ENCODE results near the gene KCNK5. TPM values are rescaled to one million over a fixed set of nuclear protein-coding genes. Genes with fewer than 3 reads are reported as not detected.

KCNK5 gene
- polyA plus RNA-seq, 3 donors = 0.09 TPM; not detected in 2

GRCh38 chr6:39204646-39205244, 24.5 kb downstream of the KCNK5 start:
- peaks cover 0 to 4% (median 0%) of the 10 kb centered on the region in 3 donors for H3K27me3 Mint-ChIP-seq (ENCODE audit: low read depth in 3 of 3)
- no peak for TF ChIP-seq CTCF (IDR thresholded peaks at IDR 0.05)
- no peaks in the 10 kb centered on the region for H3K27me3 ChIP-seq (ENCODE audit: control insufficient read depth in 2 of 2, insufficient read depth in 2 of 2, low read length in 2 of 2)

GRCh38 chr6:39204160-39204495, 25.1 kb downstream of the KCNK5 start:
- DNase-seq = no peak
- 100% methylated on average over 3 of the region's 4 CpGs for WGBS (ENCODE audit: insufficient coverage)
- Mint-ChIP-seq H3K4me1 (peaks cover 32% of the 10 kb centered on the region), H3K9me3 (no peaks in the 10 kb centered on the region), H3K36me3 (peaks cover 1 to 2% of the 10 kb centered on the region in 2 donors), H3K27ac (peak overlapping the region in 1 of 7 donors; percentile 5), H3K4me3 (no peak overlapping the region), H3K27me3 (ENCODE audit: low read depth in 3 of 3) (peaks cover 0 to 4% (median 0%) of the 10 kb centered on the region in 3 donors)
- no peaks in the 10 kb centered on the region for H3K27me3 ChIP-seq (ENCODE audit: control insufficient read depth in 2 of 2, insufficient read depth in 2 of 2, low read length in 2 of 2)
- no peak for TF ChIP-seq CTCF (IDR thresholded peaks at IDR 0.05)
- no peak overlapping the region for H2AFZ ChIP-seq (ENCODE audit: insufficient read depth, low read depth, low read length, poor library complexity, severe bottlenecking)
- H3K27ac ChIP-seq (ENCODE audit: low read depth in 1 of 2, low read length in 2 of 2) = no peak overlapping the region
- H3K9me3 ChIP-seq (replicated peaks in 1 of 2; ENCODE audit: control insufficient read depth in 1 of 2, insufficient read depth in 1 of 2, low read length in 2 of 2) = no peaks in the 10 kb centered on the region
- peaks cover 45% of the 10 kb centered on the region for H3K79me2 ChIP-seq (ENCODE audit: insufficient read depth, low read length)
- H3K36me3 ChIP-seq (replicated peaks in 1 of 2; ENCODE audit: control insufficient read depth in 1 of 2, insufficient read depth in 2 of 2, low read length in 2 of 2) = no peaks in the 10 kb centered on the region
- peaks cover 2 to 9% of the 10 kb centered on the region in 2 donors for H3K4me1 ChIP-seq (ENCODE audit: control insufficient read depth in 1 of 2, insufficient read depth in 2 of 2, low read length in 2 of 2)
- no peak overlapping the region for H3K4me2 ChIP-seq (replicated peaks; ENCODE audit: extremely low read depth, low read length, poor library complexity, severe bottlenecking)
- intact Hi-C loops (cut with micrococcal nuclease) = no loop called here
- H3K9ac ChIP-seq (ENCODE audit: insufficient read depth, low read length, poor library complexity, severe bottlenecking) = no peak overlapping the region
- no peaks in the 10 kb centered on the region for H4K20me1 ChIP-seq (ENCODE audit: insufficient read depth, low read length)
- no peak overlapping the region for H3K4me3 ChIP-seq (replicated peaks in 1 of 3; ENCODE audit: low read depth in 2 of 3, low read length in 3 of 3)

More at GRCh38 chr6:39204646-39205244, 24.5 kb downstream of the KCNK5 start:
- no peak overlapping the region for H3K4me3 Mint-ChIP-seq
- H3K4me3 ChIP-seq (replicated peaks in 1 of 3; ENCODE audit: low read depth in 2 of 3, low read length in 3 of 3) = no peak overlapping the region
- H3K4me2 ChIP-seq (replicated peaks; ENCODE audit: extremely low read depth, low read length, poor library complexity, severe bottlenecking) = no peak overlapping the region
- H3K36me3 ChIP-seq (replicated peaks in 1 of 2; ENCODE audit: control insufficient read depth in 1 of 2, insufficient read depth in 2 of 2, low read length in 2 of 2) = no peaks in the 10 kb centered on the region
- H2AFZ ChIP-seq (ENCODE audit: insufficient read depth, low read depth, low read length, poor library complexity, severe bottlenecking) = no peak overlapping the region
- no peaks in the 10 kb centered on the region for H4K20me1 ChIP-seq (ENCODE audit: insufficient read depth, low read length)
- H3K27ac Mint-ChIP-seq = peak overlapping the region in 1 of 7 donors; percentile 76
- H3K36me3 Mint-ChIP-seq = peaks cover 1 to 2% of the 10 kb centered on the region in 2 donors
- H3K4me1 ChIP-seq (ENCODE audit: control insufficient read depth in 1 of 2, insufficient read depth in 2 of 2, low read length in 2 of 2) = peaks cover 9 to 15% of the 10 kb centered on the region in 2 donors
- no peak overlapping the region for H3K27ac ChIP-seq (ENCODE audit: low read depth in 1 of 2, low read length in 2 of 2)
- DNase-seq = no peak
- 96% methylated on average over 7 of the region's 8 CpGs for WGBS (ENCODE audit: insufficient coverage)
- H3K9me3 Mint-ChIP-seq = no peaks in the 10 kb centered on the region
- H3K79me2 ChIP-seq (ENCODE audit: insufficient read depth, low read length) = peaks cover 49% of the 10 kb centered on the region
- H3K4me1 Mint-ChIP-seq = peaks cover 38% of the 10 kb centered on the region
- no peaks in the 10 kb centered on the region for H3K9me3 ChIP-seq (replicated peaks in 1 of 2; ENCODE audit: control insufficient read depth in 1 of 2, insufficient read depth in 1 of 2, low read length in 2 of 2)
- intact Hi-C loops (cut with micrococcal nuclease) = no loop called here
- no peak overlapping the region for H3K9ac ChIP-seq (ENCODE audit: insufficient read depth, low read length, poor library complexity, severe bottlenecking)
